NB4 (cell line): Measurements from ENCODE around the gene PDGFB.

ENCODE experiments used
- DNase-seq: peaks from one replicate; pipeline ENCODE4 v3.0.0; 2010; ENCODE audit warnings: low read depth
- H3K4me3 ChIP-seq: one replicate; pipeline ENCODE4 v1.5.1; 2011; ENCODE audit warnings: mild to moderate bottlenecking, low read depth, low read length, moderate library complexity
- MYC ChIP-seq: IDR thresholded peaks from 2 replicates; pipeline ENCODE4 v1.6.1; 2011; ENCODE audit warnings: low read depth, low read length
- POLR2A ChIP-seq: IDR thresholded peaks from 2 replicates; pipeline ENCODE4 v1.6.1; 2011; ENCODE audit warnings: mild to moderate bottlenecking; ENCODE audit not compliant: insufficient read length; ENCODE audit errors: extremely low read depth
- TF ChIP-seq, protein P1 (sequence below): IDR thresholded peaks from 2 replicates; pipeline ENCODE4 v1.6.1; 2011; ENCODE audit warnings: low read depth, low read length
- TF ChIP-seq, protein P2 (sequence below): IDR thresholded peaks from one replicate; pipeline ENCODE4 v1.5.1; 2012; ENCODE audit warnings: low read depth, low read length

Gene PDGFB

DNA sequence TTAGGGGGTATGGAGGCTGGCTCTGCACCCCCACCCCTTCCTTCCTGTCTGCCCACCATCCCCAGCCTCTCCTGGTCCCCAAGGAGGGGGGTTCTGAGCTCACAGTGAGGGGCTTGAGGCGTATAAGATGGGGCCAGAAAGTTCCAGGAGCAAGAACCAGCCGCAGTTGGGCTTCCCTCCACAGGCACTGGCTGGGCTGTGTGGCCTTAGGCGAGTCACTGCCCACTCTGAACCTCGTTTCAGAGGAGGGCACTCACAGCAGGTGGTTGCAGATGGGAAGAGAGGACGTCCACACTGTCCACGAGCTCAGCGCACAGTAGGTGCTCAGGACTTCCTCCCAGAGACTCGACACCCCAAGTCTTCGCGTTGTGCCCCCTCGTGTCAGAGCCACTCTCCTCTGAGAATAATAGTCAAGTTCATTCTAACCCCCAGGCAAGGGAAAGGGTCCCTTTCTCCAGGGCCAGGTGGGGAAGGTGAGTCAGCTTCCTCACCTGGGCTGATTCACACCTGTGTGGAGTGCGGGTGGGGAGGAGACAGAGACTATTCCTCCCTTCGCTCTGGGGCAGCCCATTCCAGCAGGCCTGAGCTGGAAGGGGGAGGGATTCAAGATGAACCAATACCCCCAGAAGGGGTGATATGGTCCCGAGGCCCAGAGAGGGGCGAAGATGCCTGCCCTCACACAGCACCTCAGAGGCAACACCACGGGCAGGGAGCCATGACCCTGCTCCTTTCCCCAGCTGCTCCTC lies 45.4 kb upstream of the PDGFB start:
- H3K4me3 ChIP-seq = no peak overlapping the region
- TF ChIP-seq MYC = no peak
- TF ChIP-seq, protein P1, sequence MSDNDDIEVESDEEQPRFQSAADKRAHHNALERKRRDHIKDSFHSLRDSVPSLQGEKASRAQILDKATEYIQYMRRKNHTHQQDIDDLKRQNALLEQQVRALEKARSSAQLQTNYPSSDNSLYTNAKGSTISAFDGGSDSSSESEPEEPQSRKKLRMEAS = no peak
- no peak for TF ChIP-seq POLR2A
- TF ChIP-seq, protein P2, sequence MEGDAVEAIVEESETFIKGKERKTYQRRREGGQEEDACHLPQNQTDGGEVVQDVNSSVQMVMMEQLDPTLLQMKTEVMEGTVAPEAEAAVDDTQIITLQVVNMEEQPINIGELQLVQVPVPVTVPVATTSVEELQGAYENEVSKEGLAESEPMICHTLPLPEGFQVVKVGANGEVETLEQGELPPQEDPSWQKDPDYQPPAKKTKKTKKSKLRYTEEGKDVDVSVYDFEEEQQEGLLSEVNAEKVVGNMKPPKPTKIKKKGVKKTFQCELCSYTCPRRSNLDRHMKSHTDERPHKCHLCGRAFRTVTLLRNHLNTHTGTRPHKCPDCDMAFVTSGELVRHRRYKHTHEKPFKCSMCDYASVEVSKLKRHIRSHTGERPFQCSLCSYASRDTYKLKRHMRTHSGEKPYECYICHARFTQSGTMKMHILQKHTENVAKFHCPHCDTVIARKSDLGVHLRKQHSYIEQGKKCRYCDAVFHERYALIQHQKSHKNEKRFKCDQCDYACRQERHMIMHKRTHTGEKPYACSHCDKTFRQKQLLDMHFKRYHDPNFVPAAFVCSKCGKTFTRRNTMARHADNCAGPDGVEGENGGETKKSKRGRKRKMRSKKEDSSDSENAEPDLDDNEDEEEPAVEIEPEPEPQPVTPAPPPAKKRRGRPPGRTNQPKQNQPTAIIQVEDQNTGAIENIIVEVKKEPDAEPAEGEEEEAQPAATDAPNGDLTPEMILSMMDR = no peak
- DNase-seq = no peak

DNA sequence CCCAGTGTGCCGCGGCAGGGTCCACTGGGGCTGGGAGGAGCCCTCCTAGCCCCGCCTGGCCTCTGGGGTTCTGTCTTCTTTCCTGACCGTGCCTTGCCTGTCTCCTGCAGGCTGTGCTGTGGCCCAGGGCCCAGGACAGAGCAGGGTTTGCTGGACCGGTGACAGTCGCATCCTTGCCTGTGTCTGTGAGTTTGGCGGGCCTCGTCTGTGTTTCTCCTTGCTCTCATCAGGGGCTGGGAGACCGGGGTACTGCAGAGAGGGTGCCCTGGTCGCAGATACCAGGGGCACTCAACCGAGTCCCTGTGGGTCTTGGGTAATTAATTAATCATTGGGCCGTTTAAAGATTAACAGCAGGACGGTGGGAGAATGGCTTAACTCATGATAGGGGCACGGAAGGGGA lies 44.8 kb upstream of the PDGFB start:
- TF ChIP-seq, protein P1 = no peak
- TF ChIP-seq, protein P2 = no peak
- TF ChIP-seq MYC (no peak), POLR2A (no peak)
- no peak for DNase-seq
- H3K4me3 ChIP-seq = no peak overlapping the region

DNA sequence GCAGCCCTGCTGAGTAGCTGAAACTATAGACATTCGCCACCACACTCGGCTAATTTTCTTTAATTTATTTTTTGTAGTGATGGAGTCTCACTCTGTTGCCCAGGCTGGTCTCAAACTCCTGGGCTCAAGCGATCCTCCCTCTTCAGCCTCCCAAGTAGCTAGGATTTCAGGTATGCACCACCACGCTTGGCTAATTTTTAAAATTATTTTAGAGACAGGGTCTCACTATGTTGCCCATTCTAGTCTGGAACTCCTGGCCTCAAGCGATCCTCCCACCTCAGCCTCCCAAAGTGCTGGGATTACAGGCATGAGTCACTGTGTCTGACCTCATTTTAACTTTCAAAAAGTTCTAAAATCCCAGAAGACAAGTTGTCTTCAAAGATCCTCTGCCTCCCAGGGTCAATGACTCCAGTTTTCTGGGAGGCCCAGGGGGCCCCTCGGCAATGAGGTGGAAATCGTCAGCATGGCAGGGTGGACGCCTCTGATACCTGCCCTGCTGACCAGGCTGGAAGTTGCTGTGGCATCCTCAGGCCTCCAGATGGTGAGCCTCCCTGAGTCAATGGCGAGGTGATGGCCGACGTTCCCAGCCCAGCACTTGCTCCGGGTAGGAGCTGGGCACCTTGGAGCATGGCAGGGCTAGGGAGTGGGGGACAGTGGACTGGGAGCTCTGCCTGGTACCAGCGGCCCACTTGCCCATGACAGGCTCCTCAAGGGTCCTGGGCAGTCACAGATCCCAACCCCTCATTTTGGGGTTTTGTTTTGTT lies 43.5 kb upstream of the PDGFB start:
- H3K4me3 ChIP-seq = no peak overlapping the region
- TF ChIP-seq, protein P1 = no peak
- TF ChIP-seq, protein P2 = no peak
- TF ChIP-seq POLR2A = no peak
- no peak for TF ChIP-seq MYC
- no peak for DNase-seq

- H3K4me3 ChIP-seq = no peak overlapping the region
- TF ChIP-seq, protein P1 = 0 out of 2 replicates have a peak, but pooled peaks have one; percentile 10
- no peak for TF ChIP-seq MYC
- peak; percentile 46 for DNase-seq
Measured at GRCh38 chr22:39287076-39287725, 42.4 kb upstream of the PDGFB start.

GRCh38 chr22:39284983-39285382 lies 40.2 kb upstream of the PDGFB start:
- TF ChIP-seq, protein P2 = no peak
- TF ChIP-seq POLR2A (no peak), MYC (no peak)
- TF ChIP-seq, protein P1 = no peak
- DNase-seq = no peak
- H3K4me3 ChIP-seq = no peak overlapping the region
